HUDEP-2 (cell line): Measurements from ENCODE around the gene SH2D7.

ENCODE experiments used
- DNase-seq, 76 experiments: peaks; one replicate each; lab custom pipeline; 2025; ENCODE audit not compliant: unreplicated experiment in 76 of 76; lab: John Stamatoyannopoulos, UW

Gene SH2D7

GRCh38 chr15:78077053-78077870 is 15.1 kb upstream of the SH2D7 start, which contains the start of gene TBC1D2B:
TBC1D2B (minus strand) TSS chr15:78077711; CDS start chr15:78077652, 59 bp downstream.
- peak in 20 of 76 experiments; percentile 4 to 45 (median 19) for DNase-seq

GRCh38 chr15:78077871-78078210 is 14.5 kb upstream of the SH2D7 start:
- DNase-seq = no peak

GRCh38 chr15:78079298-78080087 is 12.9 kb upstream of the SH2D7 start:
- DNase-seq = no peak

GRCh38 chr15:78080088-78080460 is 12.3 kb upstream of the SH2D7 start:
- no peak for DNase-seq

GRCh38 chr15:78082106-78082742 is 10.1 kb upstream of the SH2D7 start:
- DNase-seq = no peak

- no peak for DNase-seq
These were observed 9.6 kb upstream of the SH2D7 start for GRCh38 chr15:78082743-78083110.

GRCh38 chr15:78083186-78083585 is 9.2 kb upstream of the SH2D7 start:
- DNase-seq = no peak

GRCh38 chr15:78083687-78084448 is 8.5 kb upstream of the SH2D7 start:
- no peak for DNase-seq

GRCh38 chr15:78084449-78084750 is 8.0 kb upstream of the SH2D7 start:
- DNase-seq = no peak

- DNase-seq = no peak
These were observed 6.4 kb upstream of the SH2D7 start for GRCh38 chr15:78085928-78086327.

- no peak for DNase-seq
These were observed 4.2 kb upstream of the SH2D7 start for GRCh38 chr15:78087951-78088772.

- no peak for DNase-seq
These were observed 3.6 kb upstream of the SH2D7 start for GRCh38 chr15:78088773-78089080.

GRCh38 chr15:78090422-78091063 is 1.8 kb upstream of the SH2D7 start:
- no peak for DNase-seq

GRCh38 chr15:78093242-78094020 is 1.1 kb downstream of the SH2D7 start:
- DNase-seq = no peak

GRCh38 chr15:78097667-78098066 is 5.3 kb downstream of the SH2D7 start:
- DNase-seq = no peak

GRCh38 chr15:78098131-78098755 is 5.9 kb downstream of the SH2D7 start:
- no peak for DNase-seq

GRCh38 chr15:78100886-78101285 is 8.5 kb downstream of the SH2D7 start:
- no peak for DNase-seq

- no peak for DNase-seq
These were observed 9.2 kb downstream of the SH2D7 start for GRCh38 chr15:78101423-78102105.
